Stimulated activated naive CD8-positive, alpha-beta T cell treated with anti-CD3 and anti-CD28 coated beads, Interleukin-15, Interleukin-2, amounts not matched to agents 100 U/mL and 50 U/mL, for 24 hours (primary cell): ENCODE data around the gene VMP1.

Experiments
- ATAC-seq: fragments of 150-1000 bp; cut with Tn5 transposase; one replicate; pipeline ENCODE4 v1.10.0; 2021
- DNase-seq: peaks from one replicate; pipeline ENCODE4 v3.0.0; 2021

VMP1 gene

DNA sequence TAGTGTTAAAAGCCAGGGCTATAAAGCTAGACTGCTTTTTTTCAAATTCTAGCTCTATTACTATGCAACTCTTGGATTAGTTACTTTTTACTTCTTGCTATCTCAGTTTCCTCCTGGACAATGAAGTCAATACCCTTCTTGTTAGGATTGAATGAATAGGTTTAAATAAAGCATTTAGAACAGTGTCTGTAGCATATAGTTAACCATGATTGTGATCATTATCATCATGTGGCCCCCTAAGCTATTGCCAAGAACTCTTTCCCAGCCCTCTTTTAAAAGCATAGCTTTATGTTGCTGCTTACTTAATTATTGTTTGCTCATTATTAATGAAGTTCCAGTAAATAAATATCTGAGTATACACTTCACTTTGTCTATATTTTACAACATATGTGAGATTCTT is 4.5 kb downstream of the VMP1 start:
- DNase-seq (no peak), ATAC-seq (no peak)

DNA sequence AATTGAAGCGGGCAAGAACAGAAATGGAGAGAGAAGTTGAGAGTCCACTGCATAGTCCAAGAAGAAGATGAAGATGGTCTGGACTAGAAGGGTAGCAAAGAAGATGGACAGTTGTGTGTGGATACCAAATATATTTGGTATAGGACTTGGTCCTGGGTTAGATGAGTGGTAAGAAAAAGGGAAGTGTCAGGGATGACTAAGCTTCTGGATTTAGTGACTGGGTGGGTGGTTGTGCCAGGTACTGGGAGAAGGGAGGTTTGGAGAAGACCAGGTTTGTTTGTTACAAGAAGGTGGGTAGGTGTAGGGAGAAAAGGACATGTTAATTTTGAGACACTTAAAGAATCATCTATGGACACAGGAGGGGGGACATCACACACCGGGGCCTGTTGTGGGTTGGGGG is 5.4 kb downstream of the VMP1 start:
- DNase-seq: no peak
- no peak for ATAC-seq

DNA sequence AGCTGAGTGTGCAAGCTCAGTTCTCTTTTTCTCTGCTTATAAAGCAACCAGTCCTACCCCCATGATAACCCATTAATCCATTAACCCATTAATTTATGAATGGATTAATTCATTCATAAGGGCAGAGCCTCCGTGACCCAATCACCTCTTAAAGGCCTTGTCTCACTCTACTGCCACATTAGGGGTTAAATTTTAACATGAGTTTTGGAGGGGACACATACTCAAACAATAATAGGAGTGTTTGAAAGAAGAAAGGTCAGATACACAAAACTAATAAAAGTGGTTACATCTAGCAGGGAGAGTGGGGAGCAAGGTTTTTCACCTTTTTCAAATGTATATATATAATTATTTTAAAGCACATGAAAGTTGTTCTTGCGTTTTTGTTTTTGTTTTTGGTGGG is 6.8 kb downstream of the VMP1 start:
- no peak for DNase-seq
- ATAC-seq: no peak

DNA sequence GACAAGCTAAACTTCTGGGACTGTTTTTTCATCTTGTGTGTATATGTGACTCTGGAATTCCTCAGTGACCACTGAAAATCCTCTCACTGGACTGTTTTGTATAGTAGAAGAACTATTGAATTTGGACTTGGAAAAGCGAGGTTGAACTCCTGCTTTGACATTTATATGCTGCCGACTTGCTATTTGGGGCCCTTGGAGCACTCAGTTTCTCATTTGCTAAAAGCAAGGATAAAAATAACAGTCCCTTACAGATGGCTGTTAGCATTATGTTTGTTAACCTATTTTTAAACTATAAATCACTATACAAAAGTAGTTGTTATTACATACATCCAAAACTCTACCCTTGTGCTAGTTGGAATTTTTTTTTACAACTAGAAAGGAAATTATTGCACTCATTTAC is 9.0 kb downstream of the VMP1 start:
- ATAC-seq: no peak
- DNase-seq: no peak

DNA sequence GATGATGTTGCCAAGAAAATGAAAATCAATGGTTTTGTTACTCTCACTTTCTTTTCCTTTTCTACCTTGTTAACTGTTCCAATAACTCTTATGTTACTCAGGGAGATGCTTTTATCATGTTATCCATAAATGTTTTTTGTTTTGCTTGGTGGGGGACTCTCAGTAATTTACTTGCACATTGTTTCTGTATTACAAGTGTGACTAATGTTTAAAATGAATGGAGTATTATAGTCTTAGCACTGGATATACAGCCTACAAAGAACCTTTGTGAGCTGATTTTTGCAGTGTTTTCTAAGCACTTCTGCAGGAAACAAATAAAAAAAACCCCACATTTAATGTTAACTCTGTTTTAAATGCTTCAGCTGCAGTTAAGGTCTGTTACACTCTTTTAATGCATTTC is 12.1 kb downstream of the VMP1 start:
- no peak for ATAC-seq
- DNase-seq: no peak

DNA sequence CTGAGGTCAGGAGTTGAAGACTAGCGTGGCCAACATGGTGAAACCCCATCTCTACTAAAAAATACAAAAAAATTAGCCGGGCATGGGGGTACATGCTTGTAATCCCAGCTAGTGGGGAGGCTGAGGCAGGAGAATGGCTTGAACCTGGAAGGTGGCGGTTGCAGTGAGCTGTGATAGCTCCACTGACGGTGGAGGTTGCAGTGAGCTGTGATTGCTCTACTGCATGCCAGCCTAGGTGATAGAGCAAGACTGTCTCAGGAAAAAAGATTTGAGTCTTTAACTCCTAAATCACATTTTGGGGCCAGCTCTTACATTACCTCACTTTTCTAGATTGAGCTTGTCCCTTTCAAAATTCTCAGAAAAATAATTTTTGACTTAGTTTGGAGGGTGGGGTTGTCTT is 15.2 kb downstream of the VMP1 start:
- DNase-seq: no peak
- ATAC-seq: no peak

DNA sequence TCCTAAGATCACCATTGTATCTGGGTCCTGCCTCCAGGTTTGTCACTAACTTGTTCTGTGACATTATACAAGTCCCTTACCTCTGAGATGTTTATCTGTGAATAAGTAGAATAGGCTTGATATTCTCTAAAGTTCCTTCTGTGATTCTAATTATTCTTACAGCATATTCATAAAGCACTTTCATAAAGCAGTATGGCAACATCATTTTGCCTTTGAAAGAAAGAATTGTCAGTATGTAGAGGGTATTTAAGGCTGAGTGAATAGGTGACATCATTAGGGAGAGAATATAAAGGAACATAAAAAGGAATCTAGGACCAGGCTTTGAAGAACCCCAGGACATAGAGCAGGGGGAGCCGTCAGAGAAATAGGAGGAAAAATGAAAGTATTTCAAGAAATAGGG is 15.6 kb downstream of the VMP1 start:
- ATAC-seq (no peak), DNase-seq (no peak)

DNA sequence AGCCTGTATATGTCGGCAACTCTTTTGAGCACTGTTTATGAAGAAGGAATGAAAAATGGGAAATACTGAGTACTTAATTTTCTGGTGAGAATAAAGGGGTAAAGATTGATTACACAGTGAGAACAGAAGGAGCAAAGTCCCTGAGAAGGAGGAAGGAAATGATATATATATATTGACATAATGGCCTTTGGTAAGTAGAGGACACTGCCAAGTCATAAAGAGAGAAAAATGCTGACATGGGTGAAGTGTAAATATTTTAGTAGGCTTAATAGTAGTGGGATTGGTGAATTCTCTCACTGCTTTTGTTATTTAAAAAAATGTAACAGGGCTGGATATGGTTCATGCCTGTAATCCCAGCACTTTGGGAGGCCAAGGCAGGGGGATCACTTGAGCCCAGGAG is 16.2 kb downstream of the VMP1 start:
- DNase-seq (no peak), ATAC-seq (no peak)

DNA sequence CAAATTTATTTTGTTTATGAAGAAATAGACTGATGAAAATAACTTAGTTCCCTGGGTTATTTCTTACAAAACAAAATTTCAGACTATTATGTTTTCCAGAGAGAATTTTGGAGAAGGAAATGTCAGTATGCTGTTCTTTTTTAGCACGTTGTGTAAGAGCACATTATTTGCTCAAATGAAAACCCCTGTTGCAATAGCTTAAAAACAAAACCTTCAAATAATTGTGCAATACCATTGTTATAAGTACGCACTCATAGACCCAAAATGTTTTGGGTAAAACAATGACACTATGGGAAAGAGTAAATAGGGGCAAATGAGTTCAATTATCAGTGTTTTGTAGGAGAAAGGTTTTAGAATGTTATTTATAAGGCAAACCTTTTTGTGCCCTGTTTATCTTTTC is 18.2 kb downstream of the VMP1 start:
- no peak for ATAC-seq
- no peak for DNase-seq

DNA sequence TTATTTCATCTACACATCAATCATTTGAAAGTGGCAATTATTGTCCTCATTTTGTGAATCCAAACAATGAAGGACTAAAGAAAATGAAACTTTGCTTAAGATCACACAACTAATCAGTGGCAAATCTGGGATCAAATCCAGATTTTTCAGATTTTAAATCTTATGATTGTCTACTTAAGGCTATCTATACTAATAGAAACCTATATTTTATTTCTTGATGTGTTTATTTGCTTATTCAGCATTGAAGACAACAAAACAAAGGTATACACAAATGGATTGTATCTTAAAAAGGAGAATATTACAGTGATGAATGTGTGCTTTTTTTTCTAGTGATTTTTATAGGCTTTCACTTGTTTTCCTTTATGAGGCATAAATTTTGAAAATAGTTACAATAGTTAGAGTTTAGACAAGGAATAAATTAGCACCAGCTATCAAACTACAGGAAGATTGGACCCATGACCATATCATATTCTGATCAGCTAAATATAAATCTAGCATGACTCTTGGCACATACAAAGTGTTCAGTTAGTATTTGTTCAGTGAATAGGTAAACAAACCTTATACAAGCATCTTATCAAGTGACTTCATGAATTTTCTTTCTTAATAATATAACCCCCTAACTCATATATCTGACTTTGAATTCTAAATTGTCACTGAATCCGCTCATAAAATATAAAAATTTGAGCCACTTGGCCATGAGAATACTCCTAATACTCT is 20.5 kb downstream of the VMP1 start:
- DNase-seq (no peak), ATAC-seq (no peak)

DNA sequence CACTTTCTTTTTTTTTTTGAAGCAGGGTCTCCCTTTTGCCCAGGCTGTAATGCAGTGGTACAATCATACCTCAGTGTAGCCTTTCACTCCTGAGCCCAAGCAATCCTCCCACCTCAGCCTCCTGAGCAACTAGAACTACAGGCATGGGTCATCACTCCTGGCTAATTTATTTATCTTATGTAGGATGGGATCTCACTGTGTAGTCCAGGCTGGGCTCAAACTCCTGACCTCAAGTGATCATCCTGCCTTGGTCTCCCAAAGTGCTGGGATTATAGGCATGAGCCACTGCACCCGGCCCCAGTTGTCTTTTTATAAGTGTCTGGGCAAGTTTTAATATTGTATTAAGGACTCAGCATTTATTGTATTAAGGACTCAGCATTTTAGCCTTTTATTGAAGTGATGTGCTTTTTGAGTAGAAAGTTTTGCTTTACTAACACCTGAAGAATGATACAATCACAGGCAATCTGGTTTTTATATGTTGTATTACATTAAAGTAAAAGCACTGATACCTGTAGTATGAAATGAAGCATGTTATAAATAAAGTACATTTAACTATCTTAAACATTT is 22.9 kb downstream of the VMP1 start:
- DNase-seq (no peak), ATAC-seq (no peak)

DNA sequence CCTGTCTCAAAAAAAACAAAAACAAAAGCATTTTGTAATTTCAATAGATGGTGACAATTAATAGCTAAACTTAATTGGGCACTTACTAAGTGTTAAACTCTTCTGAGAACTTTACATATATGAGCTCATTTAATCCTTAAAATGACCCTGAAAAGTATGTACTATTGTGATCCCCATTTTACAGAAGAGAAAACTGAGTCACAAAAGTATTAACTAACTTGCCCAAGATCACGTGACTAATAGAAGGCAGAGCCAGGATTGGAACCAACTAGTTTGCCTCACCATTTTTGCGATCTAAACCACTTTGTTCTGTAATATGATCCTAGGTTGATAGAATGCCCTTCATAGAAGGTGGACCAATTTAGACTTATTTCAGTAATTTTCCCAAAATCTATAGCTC is 26.2 kb downstream of the VMP1 start:
- no peak for ATAC-seq
- DNase-seq: no peak

DNA sequence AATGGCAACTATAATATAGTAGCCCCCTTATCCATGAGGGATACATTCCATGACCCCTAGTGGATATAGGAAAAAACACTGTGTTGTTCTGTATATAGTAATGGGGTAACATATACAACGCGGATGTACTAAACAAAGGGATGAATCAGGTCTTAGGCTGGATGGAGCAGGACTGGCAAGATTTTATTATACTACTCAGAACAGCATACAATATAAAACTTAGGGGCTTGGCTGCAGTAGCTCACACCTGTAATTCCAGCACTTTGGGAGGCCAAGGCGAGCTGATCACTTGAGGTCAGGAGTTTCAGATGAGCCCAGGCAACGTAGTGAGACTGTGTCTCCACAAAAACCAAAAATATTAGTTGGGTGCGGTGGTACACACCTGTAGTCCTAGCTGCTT is 26.8 kb downstream of the VMP1 start:
- ATAC-seq (no peak), DNase-seq (no peak)

DNA sequence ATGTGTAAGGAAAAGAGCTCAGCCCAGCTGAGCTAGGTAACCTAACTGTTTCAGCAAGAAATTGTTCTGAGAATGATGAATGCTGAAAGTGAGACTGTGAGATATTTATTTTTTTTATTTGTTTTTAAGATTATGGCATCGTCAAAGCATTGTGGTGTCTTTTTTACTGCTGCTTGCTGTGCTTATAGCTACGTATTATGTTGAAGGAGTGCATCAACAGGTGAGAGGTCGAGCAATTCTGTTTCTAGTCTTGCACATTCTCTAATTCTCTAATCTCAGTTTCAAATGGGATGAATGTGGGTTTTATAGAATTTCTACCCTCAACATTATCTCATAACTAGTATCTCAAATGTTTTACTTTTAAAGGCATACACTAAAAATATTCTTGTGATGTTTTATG is 29.9 kb downstream of the VMP1 start:
- no peak for ATAC-seq
- DNase-seq: no peak

DNA sequence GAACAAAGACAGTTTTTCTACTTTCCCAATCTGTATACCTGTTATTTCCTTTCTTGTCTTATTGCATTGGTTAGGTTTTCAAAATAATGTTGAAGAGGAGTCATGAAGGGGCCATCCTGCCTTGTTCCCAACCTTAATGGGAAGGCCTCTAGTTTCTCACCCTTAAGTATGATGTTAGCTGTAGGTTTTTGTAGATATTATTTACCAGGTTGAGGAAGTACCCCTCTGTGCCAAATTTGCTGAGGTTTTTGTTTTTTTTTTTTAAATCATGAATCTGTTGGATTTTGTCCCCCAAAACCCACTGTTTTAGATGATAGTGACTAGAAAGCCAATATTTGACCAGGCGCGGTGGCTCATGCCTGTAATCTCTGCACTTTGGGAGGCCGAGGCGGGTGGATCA is 36.4 kb downstream of the VMP1 start:
- DNase-seq (no peak), ATAC-seq (no peak)

DNA sequence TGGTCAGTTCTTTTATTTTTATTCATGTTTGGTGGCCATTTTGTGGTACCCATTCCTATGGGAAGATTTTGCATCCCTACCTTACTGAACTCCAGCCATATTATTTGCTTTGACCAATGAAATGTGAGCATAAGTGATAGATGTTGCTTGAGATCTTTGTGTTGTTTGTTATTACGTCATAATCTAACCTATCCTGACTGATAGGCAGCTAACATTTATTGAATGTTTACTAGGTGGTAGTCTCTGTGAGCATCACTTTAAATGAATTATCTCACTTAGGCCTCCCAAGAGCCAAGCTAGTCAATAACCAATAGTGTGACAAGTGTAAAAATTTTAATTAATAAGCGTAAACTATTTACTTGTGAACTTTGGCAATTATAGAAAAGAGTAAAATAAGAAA is 37.6 kb downstream of the VMP1 start:
- no peak for DNase-seq
- ATAC-seq: no peak

DNA sequence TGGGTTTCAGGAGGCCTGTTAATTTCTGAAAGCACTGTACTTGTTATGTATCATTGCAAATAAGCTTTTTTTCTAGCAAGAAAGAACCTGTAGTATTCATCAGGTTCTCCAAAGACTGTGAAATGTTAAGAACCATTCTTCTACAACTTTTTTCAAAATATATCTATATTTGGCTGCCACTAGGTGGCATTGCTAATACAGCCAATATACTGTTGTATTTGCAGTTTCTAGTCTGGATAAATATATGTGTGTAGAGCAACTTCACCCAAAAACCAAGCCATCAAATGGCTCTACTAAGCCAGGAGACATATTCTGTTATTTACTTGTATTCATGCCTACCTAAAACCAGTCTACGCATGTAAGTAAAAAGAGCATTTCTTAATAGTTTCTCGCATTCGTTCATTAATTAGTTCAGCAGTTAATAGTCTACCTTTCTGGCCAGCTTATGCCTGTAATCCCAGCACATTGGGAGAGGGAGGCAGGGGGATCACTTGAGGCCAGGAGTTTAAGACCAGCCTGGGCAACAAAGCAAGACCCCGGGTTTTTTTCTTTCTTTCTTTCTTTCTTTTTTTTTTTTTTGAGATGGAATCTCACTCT is 39.5 kb downstream of the VMP1 start:
- ATAC-seq (no peak), DNase-seq (no peak)

DNA sequence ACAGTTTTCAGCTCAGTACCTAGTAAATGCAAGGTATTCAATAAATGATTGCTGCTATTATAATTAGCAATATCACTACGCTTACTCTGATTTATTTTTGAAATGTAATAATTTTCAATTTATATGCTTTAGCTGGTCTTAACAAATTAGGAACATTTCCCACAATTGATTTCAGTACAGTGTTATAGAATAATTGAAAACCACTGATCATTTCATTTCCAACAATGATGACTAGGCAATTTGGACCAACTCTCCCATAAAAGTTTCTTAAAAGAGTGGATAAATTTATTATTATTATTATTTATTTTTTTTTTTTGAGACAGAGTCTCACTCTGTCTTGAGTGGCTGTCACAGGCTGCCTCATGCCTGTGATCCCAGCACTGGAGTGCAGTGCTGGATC is 41.1 kb downstream of the VMP1 start:
- no peak for ATAC-seq
- no peak for DNase-seq

DNA sequence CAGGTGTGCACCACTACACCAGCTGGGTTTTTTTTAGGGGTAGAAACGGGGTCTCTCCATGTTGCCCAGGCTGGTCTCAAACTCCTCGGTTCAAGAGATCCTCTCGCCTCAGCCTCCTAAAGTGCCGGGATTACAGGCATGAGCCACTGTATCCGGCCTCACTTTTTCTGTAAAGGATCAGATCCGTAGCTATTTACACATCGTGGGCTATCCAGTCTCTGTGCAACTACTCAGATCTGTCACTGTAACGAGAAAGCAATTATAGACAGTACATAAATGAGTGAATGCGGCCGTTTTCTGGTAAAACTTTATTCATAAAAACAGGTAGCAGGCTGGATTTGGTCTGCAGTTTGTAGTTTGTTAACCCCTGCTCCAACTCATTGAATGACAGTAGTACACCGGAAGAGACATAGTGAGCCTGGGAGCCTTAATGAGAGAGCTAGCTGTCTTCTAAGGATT is 44.5 kb downstream of the VMP1 start:
- ATAC-seq (peak; percentile 29), DNase-seq (no peak)

DNA sequence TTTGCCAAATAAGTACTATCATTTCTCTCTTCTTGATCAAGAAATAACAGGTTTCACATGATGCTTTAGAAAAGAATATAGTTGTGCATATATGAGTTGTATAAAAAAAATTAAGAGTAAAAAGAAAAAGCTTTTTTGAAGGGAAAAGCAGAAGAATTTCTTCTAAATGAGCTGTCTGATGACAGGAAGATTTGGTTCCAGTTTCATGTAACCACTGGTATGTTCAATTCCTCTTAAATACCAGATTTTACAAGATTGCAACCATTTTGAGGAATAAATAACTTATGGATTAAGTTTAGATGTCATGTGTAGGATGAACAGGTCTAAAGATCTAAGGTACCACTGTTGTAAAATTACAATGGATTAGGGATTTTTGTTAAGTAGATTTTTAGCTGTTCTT is 45.0 kb downstream of the VMP1 start:
- ATAC-seq (no peak), DNase-seq (no peak)

DNA sequence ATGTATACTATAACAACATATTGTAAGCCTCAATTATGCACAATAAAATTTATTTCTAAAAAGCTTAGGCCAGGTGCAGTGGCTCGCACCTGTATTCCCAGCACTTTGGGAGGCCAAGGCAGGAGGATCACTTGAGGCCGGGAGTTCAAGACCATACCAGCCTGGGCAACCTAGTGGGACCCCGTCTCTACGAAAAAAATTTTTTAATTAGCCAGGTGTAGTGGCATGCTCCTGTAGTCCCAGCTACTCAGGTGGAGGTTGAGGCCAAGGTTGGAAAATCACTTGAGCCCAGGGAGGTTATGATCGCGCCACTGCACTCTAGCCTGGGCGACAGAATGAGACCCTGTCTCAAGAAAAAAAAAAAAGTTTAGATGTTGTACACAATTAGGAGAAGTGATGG is 45.5 kb downstream of the VMP1 start:
- DNase-seq: no peak
- ATAC-seq: no peak

DNA sequence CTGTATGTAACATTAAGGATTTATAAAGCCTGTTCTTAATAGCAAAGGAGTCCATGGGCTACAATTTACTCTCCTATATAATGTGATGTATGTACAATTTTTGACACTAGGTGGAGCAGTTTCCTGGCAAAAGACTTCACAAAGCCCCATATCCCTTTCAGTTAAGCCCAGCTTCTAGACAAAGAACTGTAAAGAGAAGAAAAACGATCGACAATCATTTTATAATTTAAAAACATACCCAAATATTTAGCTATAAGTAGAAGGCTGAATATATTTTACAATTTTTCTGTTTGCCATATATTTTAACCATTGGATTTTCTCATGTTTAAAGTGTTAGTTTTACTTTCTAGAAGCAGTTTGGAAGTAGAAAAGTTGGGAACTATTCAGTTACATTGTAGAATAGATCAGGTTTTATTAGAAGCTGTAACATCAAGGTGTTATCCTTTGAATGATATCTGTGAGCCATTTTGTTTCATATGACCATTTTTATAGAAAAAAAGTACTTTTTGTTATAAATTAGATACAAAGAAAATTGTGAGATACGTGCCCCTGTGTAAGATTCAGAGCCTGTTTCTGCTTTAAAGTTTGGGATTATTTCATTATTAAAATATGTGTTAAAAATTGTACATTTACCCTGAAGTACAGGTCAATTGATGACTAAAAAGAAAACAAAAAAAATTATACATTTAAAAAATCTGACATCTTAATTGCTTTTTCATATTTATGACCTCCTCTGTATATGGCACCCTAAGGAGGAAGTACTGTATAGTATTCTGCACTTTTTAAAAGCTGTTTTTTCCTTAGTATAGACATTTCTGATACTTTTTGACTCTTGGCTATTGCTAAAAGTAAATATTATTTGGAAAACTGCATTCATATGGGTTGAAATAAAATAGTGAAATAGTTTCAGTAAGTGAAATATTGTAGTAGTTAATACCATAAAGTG is 46.3 kb downstream of the VMP1 start:
- DNase-seq: no peak
- peak; percentile 59 for ATAC-seq

DNA sequence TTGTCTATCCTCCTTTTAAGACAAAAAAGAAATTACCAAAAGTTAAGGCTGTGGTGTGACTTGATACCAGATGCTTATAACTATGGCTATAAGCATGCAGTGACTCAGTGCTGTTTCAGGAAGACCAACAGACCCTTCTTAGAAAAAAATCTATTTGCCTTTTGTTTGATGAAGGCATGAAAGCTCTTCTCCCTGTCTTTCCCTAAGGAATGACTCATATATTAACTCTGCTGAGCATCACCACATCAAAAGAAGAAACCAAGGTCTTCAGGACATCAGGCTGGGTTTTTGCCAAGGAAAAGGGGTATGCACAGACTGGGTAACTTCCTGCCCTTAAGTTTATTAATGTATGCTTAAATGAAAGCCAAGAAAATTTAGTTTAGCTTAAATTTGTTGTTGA is 47.1 kb downstream of the VMP1 start:
- DNase-seq (no peak), ATAC-seq (peak; percentile 86)
